HT1080 (cell line): Measurements from ENCODE around the gene WNT9B. TPM values are rescaled to one million over a fixed set of nuclear protein-coding genes. Genes with fewer than 3 reads are reported as not detected.

Experiments used
- DNase-seq: peaks from one replicate; pipeline ENCODE4 v3.0.0-alpha.2; 2015; ENCODE audit warnings: low read depth
- total RNA-seq: library from RNA; depleted of rRNA; stranded (reverse); fragments of >200 nt; shearing (Covaris generic); gene quantifications from 2 replicates; pipeline ENCODE4 v1.2.3, GENCODE V29; 2014

Gene WNT9B
- total RNA-seq, 1 experiment from 2014 or later, result not detected

- DNase-seq, result no peak
Measured at GRCh38 chr17:46879101-46879500, 27.7 kb downstream of the WNT9B start.

- DNase-seq, result no peak
Measured at GRCh38 chr17:46881015-46881414, 29.6 kb downstream of the WNT9B start.

GRCh38 chr17:46882666-46883065 lies 31.3 kb downstream of the WNT9B start:
- DNase-seq, result no peak

GRCh38 chr17:46883871-46884520 lies 32.6 kb downstream of the WNT9B start:
- DNase-seq, result no peak

GRCh38 chr17:46884552-46884951 lies 33.2 kb downstream of the WNT9B start:
- no peak for DNase-seq

GRCh38 chr17:46885415-46886309 lies 34.3 kb downstream of the WNT9B start:
- no peak for DNase-seq

- DNase-seq, result no peak
Measured at GRCh38 chr17:46886310-46886663, 34.9 kb downstream of the WNT9B start.

- DNase-seq, result no peak
Measured at GRCh38 chr17:46887717-46888116, 36.3 kb downstream of the WNT9B start.

- DNase-seq, result no peak
Measured at GRCh38 chr17:46888727-46889126, 37.3 kb downstream of the WNT9B start.

- DNase-seq, result no peak
Measured at GRCh38 chr17:46889519-46889918, 38.1 kb downstream of the WNT9B start.

- no peak for DNase-seq
Measured at GRCh38 chr17:46889992-46890564, 38.7 kb downstream of the WNT9B start.

- DNase-seq, result no peak
Measured at GRCh38 chr17:46890638-46891037, 39.3 kb downstream of the WNT9B start.

GRCh38 chr17:46892192-46892703 lies 40.9 kb downstream of the WNT9B start:
- no peak for DNase-seq

GRCh38 chr17:46894024-46894423 lies 42.6 kb downstream of the WNT9B start:
- DNase-seq, result no peak

- no peak for DNase-seq
Measured at GRCh38 chr17:46894476-46895151, 43.2 kb downstream of the WNT9B start.

GRCh38 chr17:46895171-46895570 lies 43.8 kb downstream of the WNT9B start:
- no peak for DNase-seq

GRCh38 chr17:46896991-46897390 lies 45.6 kb downstream of the WNT9B start:
- no peak for DNase-seq

GRCh38 chr17:46898364-46898763 lies 47.0 kb downstream of the WNT9B start:
- no peak for DNase-seq

GRCh38 chr17:46898860-46899259 lies 47.5 kb downstream of the WNT9B start:
- no peak for DNase-seq

- DNase-seq, result no peak
Measured at GRCh38 chr17:46901291-46901690, 49.9 kb downstream of the WNT9B start.

GRCh38 chr17:46903762-46904672 lies 52.6 kb downstream of the WNT9B start:
- no peak for DNase-seq
